GM23248 (cell line): Measurements from ENCODE around the gene CWC25.

ENCODE experiments used
- EZH2 ChIP-seq: fragments of 200-600 bp; sonication (generic); IDR thresholded peaks from 2 replicates; pipeline ENCODE4 v1.6.1; 2018; ENCODE audit warnings: antibody characterized with exemption, mild to moderate bottlenecking; ENCODE audit not compliant: insufficient read depth, poor library complexity, severe bottlenecking
- EZH2phosphoT487 ChIP-seq: fragments of 200-600 bp; sonication (generic); IDR thresholded peaks from 2 replicates; pipeline ENCODE4 v1.6.1; 2018; ENCODE audit warnings: antibody characterized with exemption, moderate library complexity, mild to moderate bottlenecking, low read depth; ENCODE audit not compliant: insufficient read depth

- TF ChIP-seq EZH2phosphoT487 (no peak), EZH2 (no peak)
Observed at GRCh38 chr17:38779965-38780752, 45.0 kb downstream of the CWC25 start.
